ENCODE data around the gene RASSF8. TPM values are rescaled to one million over a fixed set of nuclear protein-coding genes. Genes with fewer than 3 reads are reported as not detected.
A peak's percentile ranks its signal among the peaks of the same experiment; 100 is the strongest.

Gene RASSF8
- total RNA-seq, 1 donor from 2014 or later: 29.6 TPM

GRCh38 chr12:26122061-26122680, 163.7 kb downstream of the RASSF8 start:
- TF ChIP-seq CTCF (conservative IDR thresholded peaks at IDR 0.05; ENCODE audit: low read depth, low read length): no peak
- no peak for DNase-seq (ENCODE audit: low read depth)
- peak overlapping the region; percentile 61 for H3K4me3 ChIP-seq (ENCODE audit: low read depth, low read length)

GRCh38 chr12:26122681-26123481, 164.4 kb downstream of the RASSF8 start:
- peak; percentile 55 for TF ChIP-seq CTCF (conservative IDR thresholded peaks at IDR 0.05; ENCODE audit: low read depth, low read length)
- DNase-seq (ENCODE audit: low read depth): no peak

GRCh38 chr12:26123482-26123980, 165.0 kb downstream of the RASSF8 start:
- TF ChIP-seq CTCF (conservative IDR thresholded peaks at IDR 0.05; ENCODE audit: low read depth, low read length): no peak
- peak overlapping the region; percentile 61 for H3K4me3 ChIP-seq (ENCODE audit: low read depth, low read length)
- DNase-seq (ENCODE audit: low read depth): no peak

More at GRCh38 chr12:26122681-26123481, 164.4 kb downstream of the RASSF8 start:
- H3K4me3 ChIP-seq (ENCODE audit: low read depth, low read length): peak overlapping the region; percentile 61

GRCh38 chr12:26124446-26125399, 166.2 kb downstream of the RASSF8 start, which contains the start of gene BHLHE41:
Gene BHLHE41 (minus strand): TSS chr12:26125037. CDS start chr12:26124779, 258 bp downstream.
- H3K4me3 ChIP-seq (ENCODE audit: low read depth, low read length): peak within 1 kb of the TSS; percentile 61
- DNase-seq (ENCODE audit: low read depth): no peak
- TF ChIP-seq CTCF (conservative IDR thresholded peaks at IDR 0.05; ENCODE audit: low read depth, low read length): no peak

GRCh38 chr12:26125400-26126339, 167.2 kb downstream of the RASSF8 start:
- no peak for TF ChIP-seq CTCF (conservative IDR thresholded peaks at IDR 0.05; ENCODE audit: low read depth, low read length)
- DNase-seq (ENCODE audit: low read depth): no peak
- H3K4me3 ChIP-seq (ENCODE audit: low read depth, low read length): peak overlapping the region; percentile 61
